ENCODE measurements around the gene KCNE3. TPM values are rescaled to one million over a fixed set of nuclear protein-coding genes. Genes with fewer than 3 reads are reported as not detected.

Gene KCNE3
- total RNA-seq, 2 donors from 2014 or later, result 31.9 to 41.2 TPM

DNA sequence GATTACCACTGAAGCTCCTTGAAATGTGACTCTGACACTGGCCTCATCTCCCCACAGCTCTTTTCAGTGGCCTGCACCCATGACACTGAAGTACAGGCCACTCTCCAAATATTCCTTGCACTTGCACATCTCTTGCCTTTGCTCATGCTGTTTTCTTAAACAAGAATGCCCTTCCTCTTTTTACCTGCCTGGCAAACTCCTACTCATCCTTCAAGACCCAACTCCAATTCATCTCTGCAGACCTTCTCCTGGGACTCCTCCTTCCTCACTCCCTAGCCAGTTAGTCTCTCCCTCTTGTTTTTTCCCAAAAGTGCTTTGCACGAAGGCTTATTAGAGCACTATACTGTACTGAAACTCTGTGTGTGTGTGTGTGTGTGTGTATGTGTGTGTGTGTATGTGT, 2.6 kb downstream of the KCNE3 start:
- Histone ChIP-seq H3K36me3 (no peaks in the 10 kb centered on the region), H3K9me3 (no peaks in the 10 kb centered on the region), H3K27ac (no peak overlapping the region), H3K4me3 (no peak overlapping the region), H3K9ac (ENCODE audit: low read depth in 2 of 2, low read length in 2 of 2) (peak overlapping the region in 1 of 2 donors; percentile 42), H3K4me1 (no peaks in the 10 kb centered on the region), H3K27me3 (no peaks in the 10 kb centered on the region)
- intact Hi-C loops (cut with DNase I), result no loop called here
- no peak for DNase-seq
- TF ChIP-seq, protein P1, sequence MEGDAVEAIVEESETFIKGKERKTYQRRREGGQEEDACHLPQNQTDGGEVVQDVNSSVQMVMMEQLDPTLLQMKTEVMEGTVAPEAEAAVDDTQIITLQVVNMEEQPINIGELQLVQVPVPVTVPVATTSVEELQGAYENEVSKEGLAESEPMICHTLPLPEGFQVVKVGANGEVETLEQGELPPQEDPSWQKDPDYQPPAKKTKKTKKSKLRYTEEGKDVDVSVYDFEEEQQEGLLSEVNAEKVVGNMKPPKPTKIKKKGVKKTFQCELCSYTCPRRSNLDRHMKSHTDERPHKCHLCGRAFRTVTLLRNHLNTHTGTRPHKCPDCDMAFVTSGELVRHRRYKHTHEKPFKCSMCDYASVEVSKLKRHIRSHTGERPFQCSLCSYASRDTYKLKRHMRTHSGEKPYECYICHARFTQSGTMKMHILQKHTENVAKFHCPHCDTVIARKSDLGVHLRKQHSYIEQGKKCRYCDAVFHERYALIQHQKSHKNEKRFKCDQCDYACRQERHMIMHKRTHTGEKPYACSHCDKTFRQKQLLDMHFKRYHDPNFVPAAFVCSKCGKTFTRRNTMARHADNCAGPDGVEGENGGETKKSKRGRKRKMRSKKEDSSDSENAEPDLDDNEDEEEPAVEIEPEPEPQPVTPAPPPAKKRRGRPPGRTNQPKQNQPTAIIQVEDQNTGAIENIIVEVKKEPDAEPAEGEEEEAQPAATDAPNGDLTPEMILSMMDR (IDR thresholded peaks at IDR 0.05), result no peak

DNA sequence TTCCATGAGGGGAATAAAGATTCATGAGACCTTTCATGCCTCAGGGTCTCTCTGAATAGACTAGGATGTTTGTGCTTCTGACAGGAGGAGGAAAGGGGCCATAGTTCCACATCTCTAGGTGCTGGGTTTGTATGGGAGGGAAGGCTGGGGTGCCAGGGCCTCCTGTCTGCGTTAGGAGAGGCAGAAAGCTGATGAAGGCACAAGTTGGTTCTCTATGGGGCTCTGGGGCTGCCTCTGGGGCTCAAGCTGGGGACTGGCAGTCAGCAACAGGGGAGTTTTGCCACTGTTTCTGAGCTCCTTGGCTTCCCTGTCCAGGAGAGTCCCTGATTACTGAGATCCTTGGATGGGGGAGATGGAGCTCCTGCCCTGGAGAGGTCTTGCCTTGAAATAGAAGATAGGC, 4.1 kb downstream of the KCNE3 start:
- H3K9me3 ChIP-seq, result no peaks in the 10 kb centered on the region
- H3K4me3 ChIP-seq, result no peak overlapping the region
- H3K9ac ChIP-seq (ENCODE audit: low read depth in 2 of 2, low read length in 2 of 2), result no peak overlapping the region
- intact Hi-C loops (cut with DNase I), result no loop called here
- no peak for DNase-seq
- no peaks in the 10 kb centered on the region for H3K4me1 ChIP-seq
- TF ChIP-seq, protein P1 (IDR thresholded peaks at IDR 0.05), result no peak
- H3K27me3 ChIP-seq, result no peaks in the 10 kb centered on the region
- H3K27ac ChIP-seq, result no peak overlapping the region
- no peaks in the 10 kb centered on the region for H3K36me3 ChIP-seq

DNA sequence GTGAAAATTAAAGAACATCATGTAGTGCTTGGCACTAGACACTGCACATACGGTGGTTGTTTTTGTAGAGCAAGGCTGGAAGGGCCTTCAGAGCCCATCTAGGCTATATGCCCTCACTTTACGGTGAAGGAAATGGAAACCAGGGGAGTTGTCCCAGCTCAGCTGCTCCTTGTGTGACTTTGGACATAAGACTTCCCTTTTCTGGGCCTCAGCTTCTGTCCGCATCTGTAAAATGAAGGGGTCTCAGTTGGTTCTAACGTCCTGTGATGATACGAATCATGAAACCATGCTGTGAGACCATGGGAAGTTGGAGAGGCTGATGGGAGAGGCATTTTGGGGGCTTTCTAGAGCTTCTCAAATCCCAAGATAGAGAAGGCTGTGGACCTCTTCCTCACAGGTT, 4.7 kb downstream of the KCNE3 start:
- intact Hi-C loops (cut with DNase I), result no loop called here
- Histone ChIP-seq H3K4me1 (no peaks in the 10 kb centered on the region), H3K36me3 (no peaks in the 10 kb centered on the region), H3K27ac (peak overlapping the region; percentile 21), H3K9me3 (no peaks in the 10 kb centered on the region), H3K9ac (ENCODE audit: low read depth in 2 of 2, low read length in 2 of 2) (peak overlapping the region in 1 of 2 donors; percentile 8), H3K27me3 (no peaks in the 10 kb centered on the region), H3K4me3 (no peak overlapping the region)
- no peak for DNase-seq
- TF ChIP-seq, protein P1 (IDR thresholded peaks at IDR 0.05), result no peak

DNA sequence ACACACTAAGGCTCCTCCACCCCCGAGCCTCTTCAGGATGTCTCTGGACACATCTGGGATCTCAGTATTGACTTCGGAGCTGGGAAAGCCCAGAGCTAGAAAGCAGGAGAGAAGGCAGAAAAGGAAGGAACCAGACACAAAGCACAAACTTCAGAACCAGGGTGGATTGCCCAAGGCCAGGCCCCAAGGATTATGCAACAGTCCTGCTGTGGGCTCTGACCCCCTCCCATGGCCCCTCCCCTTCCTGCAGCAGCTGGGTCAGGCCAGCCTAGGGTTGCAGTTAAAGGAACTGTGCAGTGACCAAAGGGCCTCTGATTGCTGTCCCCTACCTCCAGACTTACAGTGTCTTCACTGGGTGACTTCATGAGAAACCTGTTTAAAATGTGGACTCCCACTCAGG, 5.3 kb downstream of the KCNE3 start:
- Histone ChIP-seq H3K4me3 (no peak overlapping the region), H3K9me3 (no peaks in the 10 kb centered on the region), H3K36me3 (no peaks in the 10 kb centered on the region), H3K27me3 (no peaks in the 10 kb centered on the region), H3K9ac (ENCODE audit: low read depth in 2 of 2, low read length in 2 of 2) (peak overlapping the region in 1 of 2 donors; percentile 8), H3K4me1 (no peaks in the 10 kb centered on the region), H3K27ac (peak overlapping the region; percentile 21)
- TF ChIP-seq, protein P1 (IDR thresholded peaks at IDR 0.05), result no peak
- peak; percentile 69 for DNase-seq
- intact Hi-C loops (cut with DNase I), result no loop called here

DNA sequence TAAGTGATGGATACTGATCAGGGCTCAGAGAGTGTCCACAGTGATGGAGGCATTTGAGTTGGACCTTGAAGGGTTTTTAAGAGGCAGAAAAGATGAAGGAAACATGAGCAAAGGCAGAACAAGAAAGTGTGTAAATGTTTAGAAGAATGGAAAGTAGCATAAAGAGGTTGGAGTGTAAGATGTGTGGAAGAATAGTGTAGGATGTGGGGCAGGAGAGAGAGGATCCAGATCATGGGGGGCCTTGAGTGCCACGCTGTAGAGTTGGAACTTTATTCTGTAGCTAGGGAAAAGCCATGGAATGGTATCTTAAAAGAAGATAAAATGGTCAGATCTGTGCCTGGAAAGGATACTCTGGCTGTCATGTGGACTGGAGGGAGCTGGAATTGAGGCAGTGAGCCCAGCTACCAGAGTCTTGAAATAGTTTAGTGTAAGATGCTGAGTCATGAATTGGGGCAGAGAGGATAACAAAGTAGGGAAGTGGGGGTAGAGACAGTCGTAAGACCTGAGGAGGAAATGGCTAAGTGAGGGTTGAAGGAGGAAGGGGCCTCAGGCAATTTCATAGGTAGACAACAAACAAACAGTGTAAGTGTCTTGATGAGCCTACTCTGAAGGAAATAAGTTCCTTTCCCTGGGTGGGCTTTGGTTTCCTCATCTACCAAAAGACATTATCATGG, 6.7 kb downstream of the KCNE3 start:
- Histone ChIP-seq H3K27me3 (no peaks in the 10 kb centered on the region), H3K4me3 (no peak overlapping the region), H3K9me3 (no peaks in the 10 kb centered on the region), H3K9ac (ENCODE audit: low read depth in 2 of 2, low read length in 2 of 2) (peak overlapping the region in 1 of 2 donors; percentile 35), H3K36me3 (no peaks in the 10 kb centered on the region), H3K4me1 (no peaks in the 10 kb centered on the region), H3K27ac (peak overlapping the region; percentile 1)
- DNase-seq, result no peak
- TF ChIP-seq, protein P1 (IDR thresholded peaks at IDR 0.05), result no peak
- intact Hi-C loops (cut with DNase I), result no loop called here
